Activated CD4-positive, CD25-positive, alpha-beta regulatory T cell (primary cell): ENCODE data around the gene RIPPLY3.

Experiments used
- DNase-seq, 4 experiments: peaks; one replicate each; lab custom pipeline; 2025; lab: John Stamatoyannopoulos, UW

The RIPPLY3 gene

DNA sequence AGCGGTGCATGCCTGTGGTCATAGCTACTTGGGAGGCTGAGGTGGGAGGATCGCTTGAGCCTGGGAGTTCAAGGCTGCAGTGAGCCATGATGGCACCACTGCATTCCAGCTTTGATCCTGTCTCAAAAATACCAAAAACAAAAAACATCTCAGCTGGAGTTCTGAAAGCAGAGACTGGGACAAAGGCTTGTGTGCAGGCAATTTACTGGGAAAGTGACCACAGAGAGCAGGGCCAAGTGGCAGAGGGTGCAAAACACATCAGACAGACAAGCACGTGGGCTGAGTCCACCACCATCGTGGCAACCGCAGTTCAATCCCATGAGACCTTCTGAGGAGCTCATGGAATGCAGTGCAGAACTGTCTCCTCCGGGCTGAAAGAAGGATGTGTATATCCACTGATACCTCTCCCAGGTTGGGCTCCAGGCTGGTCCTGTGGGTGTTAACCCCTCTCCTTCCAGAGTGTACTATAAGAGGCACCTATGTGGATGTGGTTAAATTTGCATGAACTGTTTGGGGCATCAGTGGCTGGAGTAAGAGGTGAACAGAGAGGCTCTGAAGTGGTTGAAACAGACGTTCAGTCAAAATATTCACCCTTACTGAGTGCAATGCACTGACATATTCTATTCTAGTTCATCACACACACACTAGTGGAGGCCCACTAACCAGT lies 55.6 kb downstream of the RIPPLY3 start:
- DNase-seq, result no peak

DNA sequence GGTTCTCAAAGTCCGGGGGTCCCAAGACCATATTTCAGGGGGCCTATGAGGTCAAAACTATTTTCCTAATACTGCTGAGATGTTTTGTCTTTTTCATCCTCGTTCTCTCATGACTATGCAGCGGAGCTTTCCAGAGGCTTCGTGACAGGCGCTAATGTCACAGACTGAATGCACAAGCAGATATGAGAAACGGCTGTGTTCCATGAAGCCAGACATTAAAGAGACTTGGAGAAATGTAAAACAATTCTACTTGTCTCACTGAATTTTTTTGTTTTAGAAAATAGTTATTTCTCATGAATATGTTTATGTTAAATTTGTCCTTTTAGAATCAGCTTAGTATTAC lies 56.1 kb downstream of the RIPPLY3 start:
- no peak for DNase-seq

DNA sequence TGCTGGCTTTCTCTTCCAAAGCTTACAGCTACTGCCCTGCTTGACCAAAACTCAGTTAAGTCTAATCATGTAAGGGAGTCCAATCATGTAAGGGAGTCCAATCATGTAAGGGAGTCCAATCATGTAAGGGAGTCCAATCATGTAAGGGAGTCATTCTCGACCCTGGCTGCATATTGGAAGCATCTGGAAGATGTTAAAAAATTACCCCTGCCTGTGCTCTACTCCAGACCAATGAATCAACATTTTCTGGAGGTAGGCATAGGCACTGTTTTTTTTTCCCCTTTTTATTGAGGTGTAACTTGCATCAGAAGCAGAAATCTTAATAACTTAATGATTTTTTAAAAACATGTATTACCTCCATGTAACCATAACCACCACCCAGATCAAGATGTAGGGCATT lies 56.9 kb downstream of the RIPPLY3 start:
- DNase-seq, result no peak

DNA sequence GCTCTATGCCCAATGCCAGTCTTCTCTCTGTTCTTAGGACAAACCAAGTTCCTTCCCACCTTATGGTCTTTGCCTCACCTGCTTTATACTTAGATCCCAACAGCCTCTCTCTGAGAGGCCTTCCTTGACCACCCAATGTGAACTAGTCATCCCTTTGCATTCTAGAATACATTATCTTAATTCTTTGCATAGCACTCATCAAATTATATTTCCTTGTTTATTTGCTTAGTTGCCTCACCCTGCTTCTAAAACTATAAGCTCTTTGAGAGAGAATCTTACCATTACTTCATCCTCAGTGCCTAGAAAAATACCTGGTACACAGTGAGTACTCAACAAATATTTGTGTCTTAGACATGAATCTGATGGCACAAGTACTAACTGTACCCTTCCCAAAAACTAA lies 58.3 kb downstream of the RIPPLY3 start:
- no peak for DNase-seq

DNA sequence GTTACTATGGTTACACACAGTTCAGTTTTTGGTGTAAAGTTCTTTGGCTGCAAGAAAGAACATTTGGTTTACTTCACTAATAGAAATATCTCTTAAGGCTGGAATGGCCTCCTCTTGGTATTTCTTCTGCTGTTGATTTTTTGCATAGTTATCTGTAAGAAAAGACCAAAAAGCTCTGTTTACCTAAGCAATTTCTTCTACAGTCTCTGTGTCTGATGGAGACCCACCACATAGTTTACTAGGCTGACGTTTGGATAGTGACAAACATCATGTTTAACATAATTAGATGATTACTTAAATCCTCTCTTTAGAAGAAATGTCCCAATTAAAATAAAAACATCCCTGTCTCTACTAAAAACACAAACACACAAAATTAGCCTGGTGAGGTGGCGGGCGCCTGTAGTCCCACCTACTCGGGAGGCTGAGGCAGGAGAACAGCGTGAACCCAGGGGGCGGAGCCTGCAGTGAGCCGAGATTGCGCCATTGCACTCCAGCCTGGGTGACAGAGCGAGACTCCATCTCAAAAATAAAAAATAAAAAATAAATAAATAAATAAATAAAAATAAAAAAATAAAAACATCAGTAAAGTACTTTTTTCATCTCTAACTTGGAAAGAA lies 59.2 kb downstream of the RIPPLY3 start:
- no peak for DNase-seq
